Measurements from ENCODE around the gene YKT6.

YKT6 gene

GRCh38 chr7:44240983-44241510, 40.3 kb downstream of the YKT6 start (continued):
- TF ChIP-seq, protein P1, sequence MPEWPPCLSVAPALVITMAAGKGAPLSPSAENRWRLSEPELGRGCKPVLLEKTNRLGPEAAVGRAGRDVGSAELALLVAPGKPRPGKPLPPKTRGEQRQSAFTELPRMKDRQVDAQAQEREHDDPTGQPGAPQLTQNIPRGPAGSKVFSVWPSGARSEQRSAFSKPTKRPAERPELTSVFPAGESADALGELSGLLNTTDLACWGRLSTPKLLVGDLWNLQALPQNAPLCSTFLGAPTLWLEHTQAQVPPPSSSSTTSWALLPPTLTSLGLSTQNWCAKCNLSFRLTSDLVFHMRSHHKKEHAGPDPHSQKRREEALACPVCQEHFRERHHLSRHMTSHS (tag by site-specific recombination; IDR thresholded peaks at IDR 0.05), result no peak
- no peak for TF ChIP-seq ZNF10 (tag by site-specific recombination; IDR thresholded peaks at IDR 0.05)
- no peak for TF ChIP-seq ZNF266 (tag by site-specific recombination; IDR thresholded peaks at IDR 0.05; ENCODE audit: low read depth)
- peak; percentile 75 for TF ChIP-seq ZNF654 (tag by site-specific recombination; IDR thresholded peaks at IDR 0.05; ENCODE audit: low read depth)
- TF ChIP-seq ZBTB17 (tag by site-specific recombination; IDR thresholded peaks at IDR 0.05), result 0 out of 2 replicates have a peak, but pooled peaks have one; percentile 9
- TF ChIP-seq SP3 (tag by site-specific recombination; IDR thresholded peaks at IDR 0.05), result no peak
- 0 out of 2 replicates have a peak, but pooled peaks have one; percentile 21 for TF ChIP-seq ZNF335 (tag by site-specific recombination; conservative IDR thresholded peaks at IDR 0.05)
- TF ChIP-seq GLI4 (tag by site-specific recombination; IDR thresholded peaks at IDR 0.05), result no peak
- TF ChIP-seq, protein P2, sequence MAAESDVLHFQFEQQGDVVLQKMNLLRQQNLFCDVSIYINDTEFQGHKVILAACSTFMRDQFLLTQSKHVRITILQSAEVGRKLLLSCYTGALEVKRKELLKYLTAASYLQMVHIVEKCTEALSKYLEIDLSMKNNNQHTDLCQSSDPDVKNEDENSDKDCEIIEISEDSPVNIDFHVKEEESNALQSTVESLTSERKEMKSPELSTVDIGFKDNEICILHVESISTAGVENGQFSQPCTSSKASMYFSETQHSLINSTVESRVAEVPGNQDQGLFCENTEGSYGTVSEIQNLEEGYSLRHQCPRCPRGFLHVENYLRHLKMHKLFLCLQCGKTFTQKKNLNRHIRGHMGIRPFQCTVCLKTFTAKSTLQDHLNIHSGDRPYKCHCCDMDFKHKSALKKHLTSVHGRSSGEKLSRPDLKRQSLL (tag by site-specific recombination; IDR thresholded peaks at IDR 0.05), result no peak
- no peak for TF ChIP-seq ZNF2 (tag by site-specific recombination; IDR thresholded peaks at IDR 0.05)
- no peak for TF ChIP-seq GFI1B (tag by site-specific recombination; IDR thresholded peaks at IDR 0.05)
- TF ChIP-seq ZNF555 (tag by site-specific recombination; conservative IDR thresholded peaks at IDR 0.05), result no peak
- no peak for TF ChIP-seq PRDM1 (tag by site-specific recombination; IDR thresholded peaks at IDR 0.05)
- TF ChIP-seq ZNF175 (tag by site-specific recombination; IDR thresholded peaks at IDR 0.05), result no peak
- TF ChIP-seq, protein P3, sequence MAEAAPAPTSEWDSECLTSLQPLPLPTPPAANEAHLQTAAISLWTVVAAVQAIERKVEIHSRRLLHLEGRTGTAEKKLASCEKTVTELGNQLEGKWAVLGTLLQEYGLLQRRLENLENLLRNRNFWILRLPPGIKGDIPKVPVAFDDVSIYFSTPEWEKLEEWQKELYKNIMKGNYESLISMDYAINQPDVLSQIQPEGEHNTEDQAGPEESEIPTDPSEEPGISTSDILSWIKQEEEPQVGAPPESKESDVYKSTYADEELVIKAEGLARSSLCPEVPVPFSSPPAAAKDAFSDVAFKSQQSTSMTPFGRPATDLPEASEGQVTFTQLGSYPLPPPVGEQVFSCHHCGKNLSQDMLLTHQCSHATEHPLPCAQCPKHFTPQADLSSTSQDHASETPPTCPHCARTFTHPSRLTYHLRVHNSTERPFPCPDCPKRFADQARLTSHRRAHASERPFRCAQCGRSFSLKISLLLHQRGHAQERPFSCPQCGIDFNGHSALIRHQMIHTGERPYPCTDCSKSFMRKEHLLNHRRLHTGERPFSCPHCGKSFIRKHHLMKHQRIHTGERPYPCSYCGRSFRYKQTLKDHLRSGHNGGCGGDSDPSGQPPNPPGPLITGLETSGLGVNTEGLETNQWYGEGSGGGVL (tag by site-specific recombination; IDR thresholded peaks at IDR 0.05), result no peak
- TF ChIP-seq ZNF138 (tag by site-specific recombination; IDR thresholded peaks at IDR 0.05; ENCODE audit: borderline replicate concordance), result no peak
- no peak for TF ChIP-seq REPIN1 (tag by site-specific recombination; IDR thresholded peaks at IDR 0.05; ENCODE audit: low read depth)
- TF ChIP-seq ZFP3 (tag by site-specific recombination; IDR thresholded peaks at IDR 0.05; ENCODE audit: low read depth), result no peak; the same call in 1 of the 2 replicates
- no peak for TF ChIP-seq ZNF510 (tag by site-specific recombination; IDR thresholded peaks at IDR 0.05; ENCODE audit: insufficient replicate concordance)
- no peak for TF ChIP-seq ZNF518A (tag by site-specific recombination; conservative IDR thresholded peaks at IDR 0.05; ENCODE audit: low read depth)
- TF ChIP-seq ZNF792 (tag by site-specific recombination; IDR thresholded peaks at IDR 0.05), result no peak
- TF ChIP-seq ZNF350 (tag by site-specific recombination; IDR thresholded peaks at IDR 0.05), result no peak
- TF ChIP-seq ZNF174 (tag by site-specific recombination; IDR thresholded peaks at IDR 0.05), result no peak
- no peak for TF ChIP-seq FEZF1 (tag by site-specific recombination; IDR thresholded peaks at IDR 0.05)
- no peak for TF ChIP-seq REST (tag by site-specific recombination; IDR thresholded peaks at IDR 0.05)
- TF ChIP-seq ZNF600 (tag by site-specific recombination; IDR thresholded peaks at IDR 0.05), result no peak
- TF ChIP-seq ZNF791 (tag by site-specific recombination; IDR thresholded peaks at IDR 0.05), result no peak

Data from HEK293 (cell line).